HepG2 (cell line): Measurements from ENCODE around the gene CSNK1D. TPM values are rescaled to one million over a fixed set of nuclear protein-coding genes. Genes with fewer than 3 reads are reported as not detected.
A peak's percentile ranks its signal among the peaks of the same experiment; 100 is the strongest.

Source experiments
- ATAC-seq: fragments of 200-7000 bp; cut with Tn5 transposase; 3 replicates; pipeline ENCODE4 v1.9.1; 2020; ENCODE audit warnings: mild to moderate bottlenecking, moderate library complexity
- BruUV-seq: library from RNA; stranded (reverse); fragments of 400-500 nt; replicated peaks from 2 replicates; lab custom pipeline; 2021; lab: Mats Ljungman, UMichigan
- CTCF ChIA-PET: fragments of 300-600 bp; formaldehyde crosslinking; extraction: SDS; loops from one replicate; lab custom pipeline; 2021; ENCODE audit warnings: low total read pairs, inconsistent platforms, low intra/inter-chr PET ratio; lab: Yijun Ruan, JAX
- POLR2A ChIA-PET: fragments of 350-600 bp; sonication (Branson Sonifier 250); formaldehyde crosslinking; loops from one replicate; lab custom pipeline; 2020; ENCODE audit warnings: antibody characterized with exemption, inconsistent platforms; lab: Yijun Ruan, JAX
- DNase-seq: peaks from one replicate; pipeline ENCODE4 v3.0.0-alpha.2; 2015; ENCODE audit warnings: low spot score
- FAIRE-seq: peaks from 3 replicates; lab custom pipeline; 2011; peaks lifted over from hg19 to GRCh38; lab: Jason Lieb, UNC
- H2AFZ ChIP-seq: one replicate; pipeline ENCODE4 v1.6.1; 2011; ENCODE audit warnings: low read length, inconsistent platforms
- H3K27ac ChIP-seq: fragments of 300-600 bp; 3 replicates; pipeline ENCODE4 v1.8.0; 2011; ENCODE audit warnings: mixed run types, mild to moderate bottlenecking, mixed read lengths, low read length, inconsistent platforms; ENCODE audit not compliant: insufficient read depth; ENCODE audit errors: extremely low read length
- H3K27me3 ChIP-seq, 2 experiments: fragments of 200-600 bp in 1 of 2; 2 replicates in 1 of 2; 3 replicates in 1 of 2; pipeline versions ENCODE4 v1.6.0 to v1.8.0; 2011; ENCODE audit warnings: low read length in 2 of 2, mild to moderate bottlenecking in 2 of 2, moderate library complexity in 2 of 2, inconsistent platforms in 1 of 2; ENCODE audit not compliant: insufficient read depth in 2 of 2, control insufficient read depth in 1 of 2
- H3K36me3 ChIP-seq, 2 experiments: fragments of 200-600 bp in 1 of 2; replicated peaks in 1 of 2; 2 replicates in 1 of 2; 3 replicates in 1 of 2; pipeline versions ENCODE4 v1.5.1 to v1.8.0; 2011; ENCODE audit warnings: low read length in 2 of 2, inconsistent platforms in 1 of 2; ENCODE audit not compliant: insufficient read depth in 2 of 2, control insufficient read depth in 1 of 2
- H3K4me1 ChIP-seq: 2 replicates; pipeline ENCODE4 v1.5.1; 2012; ENCODE audit warnings: low read length, inconsistent platforms; ENCODE audit not compliant: insufficient read depth
- H3K4me2 ChIP-seq: 2 replicates; pipeline ENCODE4 v1.6.0; 2011; ENCODE audit warnings: low read depth, low read length, inconsistent platforms
- H3K4me3 ChIP-seq, 3 experiments: fragments of 200-600 bp in 1 of 3; sonication (generic), shearing (Covaris generic) in 1 of 3; replicated peaks in 1 of 3; 2 replicates each; pipeline ENCODE4 v1.5.1; 2011 to 2016; ENCODE audit warnings: low read length in 3 of 3, inconsistent platforms in 2 of 3, low read depth in 2 of 3, mild to moderate bottlenecking in 2 of 3, control low read depth in 1 of 3, mixed read lengths in 1 of 3; ENCODE audit not compliant: insufficient read depth in 1 of 3
- H3K79me2 ChIP-seq: one replicate; pipeline ENCODE4 v1.6.1; 2011; ENCODE audit warnings: low read length, inconsistent platforms; ENCODE audit not compliant: insufficient read depth
- H3K9ac ChIP-seq: 2 replicates; pipeline ENCODE4 v1.6.0; 2011; ENCODE audit warnings: mild to moderate bottlenecking, low read depth, low read length, inconsistent platforms; ENCODE audit not compliant: insufficient read depth
- H3K9me3 ChIP-seq: 2 replicates; pipeline ENCODE4 v1.5.1; 2012; ENCODE audit warnings: mild to moderate bottlenecking, low read length
- H4K20me1 ChIP-seq: 2 replicates; pipeline ENCODE4 v1.6.0; 2011; ENCODE audit warnings: inconsistent platforms, mild to moderate bottlenecking, low read length, moderate library complexity; ENCODE audit not compliant: insufficient read depth
- AGO2 ChIP-seq: fragments of 200-400 bp; formaldehyde crosslinking; optimal IDR thresholded peaks from 2 replicates; pipeline ENCODE3; 2017; ENCODE audit warnings: mild to moderate bottlenecking, low read depth, low read length, moderate library complexity
- AKAP8 ChIP-seq: sonication (generic); formaldehyde crosslinking; IDR thresholded peaks from 2 replicates; pipeline ENCODE4 v1.5.1; 2020; ENCODE audit warnings: mild to moderate bottlenecking, missing genetic modification reagents
- CHD2 ChIP-seq: IDR thresholded peaks from 2 replicates; pipeline ENCODE4 v1.6.1; 2011; ENCODE audit warnings: low read depth, low read length, improper control_type of control experiment
- GABPA ChIP-seq, 2 experiments: IDR thresholded peaks; 2 replicates each; pipeline ENCODE4 v1.6.1; 2011 to 2016; ENCODE audit warnings: low read depth in 2 of 2, low read length in 1 of 2, missing biosample characterization in 1 of 2, missing genetic modification characterization in 1 of 2
- ISX ChIP-seq: sonication (generic); formaldehyde crosslinking; conservative IDR thresholded peaks from 2 replicates; pipeline ENCODE4 v1.5.0; 2020; ENCODE audit warnings: missing genetic modification reagents
- KLF9 ChIP-seq: IDR thresholded peaks from 2 replicates; pipeline ENCODE4 v1.6.1; 2016; ENCODE audit warnings: low read depth
- MAZ ChIP-seq, 2 experiments: sonication (generic) in 1 of 2; formaldehyde crosslinking in 1 of 2; IDR thresholded peaks; 2 replicates each; pipeline versions ENCODE4 v1.5.0 to v1.6.1; 2012 to 2020; ENCODE audit warnings: low read depth in 2 of 2, mild to moderate bottlenecking in 2 of 2, borderline replicate concordance in 1 of 2, improper control_type of control experiment in 1 of 2, low read length in 1 of 2, missing genetic modification reagents in 1 of 2, moderate library complexity in 1 of 2
- MIXL1 ChIP-seq: IDR thresholded peaks from 2 replicates; pipeline ENCODE4 v1.6.1; 2016
- PTBP1 ChIP-seq: fragments of 200-400 bp; formaldehyde crosslinking; IDR thresholded peaks from 2 replicates; pipeline ENCODE4 v1.6.1; 2018; ENCODE audit warnings: low read length, low read depth; ENCODE audit not compliant: poor library complexity, severe bottlenecking
- RBM39 ChIP-seq: fragments of 200-400 bp; formaldehyde crosslinking; IDR thresholded peaks from one replicate; pipeline ENCODE4 v1.6.1; 2018; ENCODE audit warnings: antibody characterized with exemption, mild to moderate bottlenecking, low read depth, low read length; ENCODE audit not compliant: poor library complexity, severe bottlenecking
- SYNCRIP ChIP-seq: fragments of 200-400 bp; formaldehyde crosslinking; IDR thresholded peaks from 2 replicates; pipeline ENCODE4 v1.6.1; 2018; ENCODE audit warnings: mild to moderate bottlenecking, low read depth, low read length; ENCODE audit not compliant: insufficient read depth
- ZBTB7A ChIP-seq: sonication (generic); formaldehyde crosslinking; IDR thresholded peaks from 2 replicates; pipeline ENCODE4 v1.8.0; 2022; ENCODE audit warnings: mild to moderate bottlenecking, missing genetic modification reagents
- ZBTB7B ChIP-seq: sonication (generic); formaldehyde crosslinking; IDR thresholded peaks from 2 replicates; pipeline ENCODE4 v1.4.0; 2020; ENCODE audit warnings: missing genetic modification reagents
- ZMYM3 ChIP-seq: sonication (generic); formaldehyde crosslinking; IDR thresholded peaks from 2 replicates; pipeline ENCODE4 v1.5.1; 2020; ENCODE audit warnings: mild to moderate bottlenecking, missing genetic modification reagents
- ZNF558 ChIP-seq: sonication (generic); formaldehyde crosslinking; IDR thresholded peaks from 2 replicates; pipeline ENCODE4 v1.9.0; 2022; ENCODE audit warnings: mild to moderate bottlenecking, missing genetic modification reagents, borderline replicate concordance
- ZNF766 ChIP-seq: sonication (generic); formaldehyde crosslinking; IDR thresholded peaks from 2 replicates; pipeline ENCODE4 v1.5.0; 2020; ENCODE audit warnings: missing genetic modification reagents, borderline replicate concordance
- ZNF83 ChIP-seq: sonication (generic); formaldehyde crosslinking; IDR thresholded peaks from 2 replicates; pipeline ENCODE4 v1.4.0; 2020; ENCODE audit warnings: missing genetic modification reagents, mild to moderate bottlenecking, borderline replicate concordance
- WGBS: methylation state at CpG from one replicate; pipeline ENCODE4 v1.1.6; 2017; ENCODE audit warnings: low lambda C conversion rate; 5-methylcytosine and 5-hydroxymethylcytosine counted together
- in situ Hi-C: cut with HindIII; loops from 2 replicates; pipeline ENCODE4 v1.10.0; 2017; ENCODE audit warnings: low pct_unique_long_range_greater_than_20kb; ENCODE audit not compliant: extremely low pct_ligation_motif_present
- intact Hi-C: fragments of 100-400 bp; cut with micrococcal nuclease; formaldehyde crosslinking; loops from one replicate; pipeline ENCODE4 v1.10.0; 2022; ENCODE audit not compliant: unreplicated experiment
- polyA plus RNA-seq, 8 experiments: library from polyadenylated mRNA; depleted of rRNA in 3 of 8; stranded (reverse) in 7 of 8; unstranded in 1 of 8; fragments of >200 nt; fragmentation: Illumina TruSeq in 4 of 8; extraction: Trizol in 4 of 8; gene quantifications; 2 replicates each; pipeline versions ENCODE4 v1.2.1 to v1.2.3, GENCODE V29; 2011 to 2016; ENCODE audit warnings: low read depth in 4 of 8, missing spikeins in 1 of 8, mixed read lengths in 1 of 8; ENCODE audit not compliant: insufficient read depth in 1 of 8
- total RNA-seq, 5 experiments: library from RNA; depleted of rRNA; stranded (reverse); fragments of >200 nt; fragmentation: Illumina TruSeq; extraction: Trizol; gene quantifications; 2 replicates each; pipeline ENCODE4 v1.2.3, GENCODE V29; 2016; ENCODE audit warnings: low read depth in 1 of 5
- TF ChIP-seq, protein P1 (sequence below): sonication (generic); formaldehyde crosslinking; IDR thresholded peaks from 2 replicates; pipeline ENCODE4 v1.4.0; 2020; ENCODE audit warnings: missing genetic modification reagents, borderline replicate concordance

Gene CSNK1D
- total and polyA plus RNA-seq, 2 of the 13 experiments (the other 11 are each of a cell fraction or from before 2014, with no cell fraction given): 31.5 to 128 TPM

DNA sequence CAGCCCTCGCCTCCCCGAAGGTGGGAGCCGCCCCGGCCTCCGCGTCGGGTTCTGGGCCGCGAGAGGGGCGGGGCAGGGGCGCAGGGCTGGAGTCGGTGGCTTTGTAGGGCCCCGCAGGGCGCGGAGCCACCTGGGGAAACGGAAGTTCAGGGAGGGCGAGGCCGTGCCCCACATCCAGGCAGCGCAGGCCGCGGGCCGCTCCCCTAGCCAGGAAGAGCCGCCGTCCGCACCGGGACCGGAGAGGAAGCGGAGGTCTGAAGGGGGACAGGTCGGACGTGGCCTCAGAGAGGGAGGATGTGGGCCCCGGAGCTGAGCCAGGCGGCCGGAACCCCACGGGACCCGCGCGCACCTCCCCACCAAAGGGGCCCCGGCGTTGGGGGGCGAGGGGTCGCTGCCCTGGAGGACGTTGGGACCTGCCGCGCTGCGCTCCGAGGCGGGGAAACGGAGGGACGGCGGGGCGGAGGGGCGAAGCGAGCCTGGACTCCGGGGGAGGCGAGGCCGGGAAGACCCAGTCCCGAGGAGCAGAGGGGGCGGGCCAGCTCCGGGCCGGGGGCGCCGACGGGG lies 45.1 kb downstream of the CSNK1D start (continued):
- TF ChIP-seq SYNCRIP: no peak
- no peak for TF ChIP-seq GABPA (IDR thresholded peaks at IDR 0.05; ENCODE audit: low read depth, low read length)
- peak; percentile 26 for TF ChIP-seq GABPA (CRISPR knock-in tag; IDR thresholded peaks at IDR 0.05; ENCODE audit: low read depth)
- TF ChIP-seq ZNF766 (CRISPR knock-in tag): no peak; the same call in 1 of the 2 replicates
- no peak for TF ChIP-seq PTBP1
- 0 out of 2 replicates have a peak, but pooled peaks have one; percentile 9 for TF ChIP-seq MIXL1 (CRISPR knock-in tag)
- no peak for TF ChIP-seq ISX (CRISPR knock-in tag)
- peak; percentile 69; the same call in 1 of the 2 replicates for TF ChIP-seq AKAP8 (CRISPR knock-in tag)
- TF ChIP-seq CHD2: no peak
- no peak for TF ChIP-seq MAZ (IDR thresholded peaks at IDR 0.05; ENCODE audit: borderline replicate concordance, low read depth, low read length)
- no peak for TF ChIP-seq MAZ (CRISPR knock-in tag; IDR thresholded peaks at IDR 0.05; ENCODE audit: low read depth)
- TF ChIP-seq, all 625 proteins: peak for 177

DNA sequence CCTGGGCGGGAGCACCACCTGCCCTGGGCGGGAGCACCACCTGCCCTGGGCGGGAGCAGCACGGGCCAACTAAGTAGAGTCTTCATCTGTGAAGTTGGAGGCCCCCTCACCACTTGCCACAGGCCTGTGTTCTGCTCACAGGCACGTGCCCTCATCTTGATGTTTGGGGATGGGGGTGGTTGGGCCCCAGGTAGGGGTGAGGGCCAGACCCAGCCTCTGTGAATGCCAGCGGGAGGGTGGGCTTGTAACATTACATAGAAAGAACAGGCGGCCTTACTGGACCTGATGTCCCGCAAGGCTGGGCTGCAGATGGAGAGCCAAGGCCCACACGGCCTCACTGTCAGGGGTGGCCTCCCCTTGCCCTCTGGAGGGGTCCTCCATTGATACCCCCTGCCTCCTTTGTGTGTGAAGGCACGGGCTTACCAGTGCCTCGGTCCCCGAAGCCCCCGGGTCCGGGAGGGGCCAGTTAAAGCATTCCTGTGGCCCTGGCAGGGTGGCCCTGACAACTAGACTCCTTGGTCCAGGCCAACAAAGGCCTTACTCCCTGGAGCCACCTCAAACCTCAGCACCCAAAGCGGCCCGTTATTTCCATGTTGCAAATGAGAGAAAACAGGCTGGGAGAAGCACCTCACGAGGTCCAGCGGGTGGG lies 45.7 kb downstream of the CSNK1D start:
- no peak for ATAC-seq
- Histone ChIP-seq H3K79me2 (peaks cover 36% of the 10 kb centered on the region), H3K27ac (peak overlapping the region; percentile 74), H3K27me3 (no peaks in the 10 kb centered on the region; a peak in 1 of 5 replicates), H3K36me3 (no peaks in the 10 kb centered on the region), H3K4me1 (peaks cover 59% of the 10 kb centered on the region), H3K4me2 (peak overlapping the region; percentile 95), H2AFZ (no peak overlapping the region), H4K20me1 (peaks cover 32% of the 10 kb centered on the region), H3K9ac (peak overlapping the region; percentile 71), H3K4me3 (peak overlapping the region; percentile 47 to 99 (median 97); a peak in 5 of 6 replicates), H3K9me3 (no peaks in the 10 kb centered on the region)
- TSS peak; percentile 32 for BruUV-seq
- WGBS: 75% methylated on average over 8 of the region's 18 CpGs
- ChIA-PET CTCF (no interaction called here), POLR2A (interaction anchor here (1.1 to 5.0 kb wide), 6 partner anchors 8 to 251 kb away, joined by 3 to 96 read pairs (median 16); no protein-coding TSS in a partner anchor)
- FAIRE-seq: no peak
- DNase-seq: no peak
- in situ Hi-C loops (no loop called here), intact Hi-C loops (no loop called here)
- TF ChIP-seq, protein P1, sequence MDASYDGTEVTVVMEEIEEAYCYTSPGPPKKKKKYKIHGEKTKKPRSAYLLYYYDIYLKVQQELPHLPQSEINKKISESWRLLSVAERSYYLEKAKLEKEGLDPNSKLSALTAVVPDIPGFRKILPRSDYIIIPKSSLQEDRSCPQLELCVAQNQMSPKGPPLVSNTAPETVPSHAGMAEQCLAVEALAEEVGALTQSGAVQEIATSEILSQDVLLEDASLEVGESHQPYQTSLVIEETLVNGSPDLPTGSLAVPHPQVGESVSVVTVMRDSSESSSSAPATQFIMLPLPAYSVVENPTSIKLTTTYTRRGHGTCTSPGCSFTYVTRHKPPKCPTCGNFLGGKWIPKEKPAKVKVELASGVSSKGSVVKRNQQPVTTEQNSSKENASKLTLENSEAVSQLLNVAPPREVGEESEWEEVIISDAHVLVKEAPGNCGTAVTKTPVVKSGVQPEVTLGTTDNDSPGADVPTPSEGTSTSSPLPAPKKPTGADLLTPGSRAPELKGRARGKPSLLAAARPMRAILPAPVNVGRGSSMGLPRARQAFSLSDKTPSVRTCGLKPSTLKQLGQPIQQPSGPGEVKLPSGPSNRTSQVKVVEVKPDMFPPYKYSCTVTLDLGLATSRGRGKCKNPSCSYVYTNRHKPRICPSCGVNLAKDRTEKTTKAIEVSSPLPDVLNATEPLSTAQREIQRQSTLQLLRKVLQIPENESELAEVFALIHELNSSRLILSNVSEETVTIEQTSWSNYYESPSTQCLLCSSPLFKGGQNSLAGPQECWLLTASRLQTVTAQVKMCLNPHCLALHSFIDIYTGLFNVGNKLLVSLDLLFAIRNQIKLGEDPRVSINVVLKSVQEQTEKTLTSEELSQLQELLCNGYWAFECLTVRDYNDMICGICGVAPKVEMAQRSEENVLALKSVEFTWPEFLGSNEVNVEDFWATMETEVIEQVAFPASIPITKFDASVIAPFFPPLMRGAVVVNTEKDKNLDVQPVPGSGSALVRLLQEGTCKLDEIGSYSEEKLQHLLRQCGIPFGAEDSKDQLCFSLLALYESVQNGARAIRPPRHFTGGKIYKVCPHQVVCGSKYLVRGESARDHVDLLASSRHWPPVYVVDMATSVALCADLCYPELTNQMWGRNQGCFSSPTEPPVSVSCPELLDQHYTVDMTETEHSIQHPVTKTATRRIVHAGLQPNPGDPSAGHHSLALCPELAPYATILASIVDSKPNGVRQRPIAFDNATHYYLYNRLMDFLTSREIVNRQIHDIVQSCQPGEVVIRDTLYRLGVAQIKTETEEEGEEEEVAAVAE (CRISPR knock-in tag): no peak
- TF ChIP-seq AGO2: peak; percentile 4
- TF ChIP-seq KLF9 (CRISPR knock-in tag): no peak
- 0 out of 2 replicates have a peak, but pooled peaks have one; percentile 26 for TF ChIP-seq ZNF83
- TF ChIP-seq ZMYM3 (CRISPR knock-in tag): no peak
- no peak for TF ChIP-seq ZBTB7B (CRISPR knock-in tag)
- TF ChIP-seq ZNF558 (CRISPR knock-in tag): 0 out of 2 replicates have a peak, but pooled peaks have one; percentile 42
- peak; percentile 38 for TF ChIP-seq RBM39
- peak; percentile 38 for TF ChIP-seq ZBTB7A
